ENCODE data around the gene PDLIM3. TPM values are rescaled to one million over a fixed set of nuclear protein-coding genes. Genes with fewer than 3 reads are reported as not detected.

The PDLIM3 gene
- total and polyA plus RNA-seq, 2 experiments from 2014 or later, result 8.5 to 18.0 TPM

DNA sequence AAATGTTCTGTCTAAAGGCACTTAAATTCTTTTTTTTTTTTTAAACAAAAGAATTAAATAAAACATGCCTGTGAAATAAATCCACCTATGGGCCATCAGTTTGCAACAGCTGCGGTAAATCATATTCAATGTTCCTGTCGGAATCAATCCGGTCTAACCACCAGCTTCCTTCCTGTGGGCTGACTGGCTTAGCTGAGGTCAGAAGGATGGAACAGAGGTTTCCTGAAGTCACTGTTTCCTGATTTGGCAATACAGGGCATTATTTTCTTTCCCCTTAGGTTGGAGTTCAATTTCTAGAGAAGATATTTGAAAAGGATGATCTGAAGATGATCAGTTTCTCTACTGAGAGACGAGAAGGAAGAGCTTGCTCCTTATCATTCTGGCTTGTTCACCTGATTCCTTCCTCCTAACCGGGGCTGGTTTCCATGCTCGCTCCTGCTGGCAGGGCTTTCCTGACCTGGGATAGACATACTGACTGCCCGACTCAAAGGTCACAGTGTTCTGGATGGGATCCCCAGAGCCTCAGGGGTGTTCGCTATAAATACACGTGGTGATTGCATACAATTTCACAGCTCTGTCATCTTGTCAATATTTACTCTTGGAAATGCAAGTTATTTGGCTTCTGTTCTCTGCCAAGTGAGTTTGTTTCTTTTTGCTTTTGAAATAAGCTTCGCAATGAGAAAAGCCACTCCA, 21.7 kb downstream of the PDLIM3 start:
- Mint-ChIP-seq H3K36me3 (ENCODE audit: low read depth) (no peaks in the 10 kb centered on the region), H3K27ac (no peak overlapping the region), H3K27me3 (ENCODE audit: insufficient read depth, low read depth, poor library complexity) (no peaks in the 10 kb centered on the region), H3K4me3 (no peak overlapping the region), H3K9me3 (no peaks in the 10 kb centered on the region), H3K4me1 (no peaks in the 10 kb centered on the region)
- ATAC-seq (no peak), DNase-seq (ENCODE audit: low spot score) (no peak)
- Histone ChIP-seq H3K9me2 (ENCODE audit: insufficient read depth) (no peaks in the 10 kb centered on the region), H3K4me1 (ENCODE audit: insufficient read depth) (no peaks in the 10 kb centered on the region; the same call in 1 of the 2 replicates), H3K4me2 (no peak overlapping the region), H4K20me1 (replicated peaks; ENCODE audit: insufficient read depth) (no peaks in the 10 kb centered on the region), H3K36me3 (ENCODE audit: insufficient read depth) (no peaks in the 10 kb centered on the region), H3K4me3 (no peak overlapping the region), H3K27me3 (ENCODE audit: insufficient read depth) (no peaks in the 10 kb centered on the region), H3K79me2 (replicated peaks; ENCODE audit: insufficient read depth) (no peaks in the 10 kb centered on the region), H3K27ac (ENCODE audit: low read depth) (no peak overlapping the region), H3F3A (replicated peaks; ENCODE audit: low read depth) (no peaks in the 10 kb centered on the region), H2AFZ (no peak overlapping the region)
- no peak for TF ChIP-seq STAT1 (IDR thresholded peaks at IDR 0.05; ENCODE audit: unreplicated experiment)
- TF ChIP-seq, protein P1, sequence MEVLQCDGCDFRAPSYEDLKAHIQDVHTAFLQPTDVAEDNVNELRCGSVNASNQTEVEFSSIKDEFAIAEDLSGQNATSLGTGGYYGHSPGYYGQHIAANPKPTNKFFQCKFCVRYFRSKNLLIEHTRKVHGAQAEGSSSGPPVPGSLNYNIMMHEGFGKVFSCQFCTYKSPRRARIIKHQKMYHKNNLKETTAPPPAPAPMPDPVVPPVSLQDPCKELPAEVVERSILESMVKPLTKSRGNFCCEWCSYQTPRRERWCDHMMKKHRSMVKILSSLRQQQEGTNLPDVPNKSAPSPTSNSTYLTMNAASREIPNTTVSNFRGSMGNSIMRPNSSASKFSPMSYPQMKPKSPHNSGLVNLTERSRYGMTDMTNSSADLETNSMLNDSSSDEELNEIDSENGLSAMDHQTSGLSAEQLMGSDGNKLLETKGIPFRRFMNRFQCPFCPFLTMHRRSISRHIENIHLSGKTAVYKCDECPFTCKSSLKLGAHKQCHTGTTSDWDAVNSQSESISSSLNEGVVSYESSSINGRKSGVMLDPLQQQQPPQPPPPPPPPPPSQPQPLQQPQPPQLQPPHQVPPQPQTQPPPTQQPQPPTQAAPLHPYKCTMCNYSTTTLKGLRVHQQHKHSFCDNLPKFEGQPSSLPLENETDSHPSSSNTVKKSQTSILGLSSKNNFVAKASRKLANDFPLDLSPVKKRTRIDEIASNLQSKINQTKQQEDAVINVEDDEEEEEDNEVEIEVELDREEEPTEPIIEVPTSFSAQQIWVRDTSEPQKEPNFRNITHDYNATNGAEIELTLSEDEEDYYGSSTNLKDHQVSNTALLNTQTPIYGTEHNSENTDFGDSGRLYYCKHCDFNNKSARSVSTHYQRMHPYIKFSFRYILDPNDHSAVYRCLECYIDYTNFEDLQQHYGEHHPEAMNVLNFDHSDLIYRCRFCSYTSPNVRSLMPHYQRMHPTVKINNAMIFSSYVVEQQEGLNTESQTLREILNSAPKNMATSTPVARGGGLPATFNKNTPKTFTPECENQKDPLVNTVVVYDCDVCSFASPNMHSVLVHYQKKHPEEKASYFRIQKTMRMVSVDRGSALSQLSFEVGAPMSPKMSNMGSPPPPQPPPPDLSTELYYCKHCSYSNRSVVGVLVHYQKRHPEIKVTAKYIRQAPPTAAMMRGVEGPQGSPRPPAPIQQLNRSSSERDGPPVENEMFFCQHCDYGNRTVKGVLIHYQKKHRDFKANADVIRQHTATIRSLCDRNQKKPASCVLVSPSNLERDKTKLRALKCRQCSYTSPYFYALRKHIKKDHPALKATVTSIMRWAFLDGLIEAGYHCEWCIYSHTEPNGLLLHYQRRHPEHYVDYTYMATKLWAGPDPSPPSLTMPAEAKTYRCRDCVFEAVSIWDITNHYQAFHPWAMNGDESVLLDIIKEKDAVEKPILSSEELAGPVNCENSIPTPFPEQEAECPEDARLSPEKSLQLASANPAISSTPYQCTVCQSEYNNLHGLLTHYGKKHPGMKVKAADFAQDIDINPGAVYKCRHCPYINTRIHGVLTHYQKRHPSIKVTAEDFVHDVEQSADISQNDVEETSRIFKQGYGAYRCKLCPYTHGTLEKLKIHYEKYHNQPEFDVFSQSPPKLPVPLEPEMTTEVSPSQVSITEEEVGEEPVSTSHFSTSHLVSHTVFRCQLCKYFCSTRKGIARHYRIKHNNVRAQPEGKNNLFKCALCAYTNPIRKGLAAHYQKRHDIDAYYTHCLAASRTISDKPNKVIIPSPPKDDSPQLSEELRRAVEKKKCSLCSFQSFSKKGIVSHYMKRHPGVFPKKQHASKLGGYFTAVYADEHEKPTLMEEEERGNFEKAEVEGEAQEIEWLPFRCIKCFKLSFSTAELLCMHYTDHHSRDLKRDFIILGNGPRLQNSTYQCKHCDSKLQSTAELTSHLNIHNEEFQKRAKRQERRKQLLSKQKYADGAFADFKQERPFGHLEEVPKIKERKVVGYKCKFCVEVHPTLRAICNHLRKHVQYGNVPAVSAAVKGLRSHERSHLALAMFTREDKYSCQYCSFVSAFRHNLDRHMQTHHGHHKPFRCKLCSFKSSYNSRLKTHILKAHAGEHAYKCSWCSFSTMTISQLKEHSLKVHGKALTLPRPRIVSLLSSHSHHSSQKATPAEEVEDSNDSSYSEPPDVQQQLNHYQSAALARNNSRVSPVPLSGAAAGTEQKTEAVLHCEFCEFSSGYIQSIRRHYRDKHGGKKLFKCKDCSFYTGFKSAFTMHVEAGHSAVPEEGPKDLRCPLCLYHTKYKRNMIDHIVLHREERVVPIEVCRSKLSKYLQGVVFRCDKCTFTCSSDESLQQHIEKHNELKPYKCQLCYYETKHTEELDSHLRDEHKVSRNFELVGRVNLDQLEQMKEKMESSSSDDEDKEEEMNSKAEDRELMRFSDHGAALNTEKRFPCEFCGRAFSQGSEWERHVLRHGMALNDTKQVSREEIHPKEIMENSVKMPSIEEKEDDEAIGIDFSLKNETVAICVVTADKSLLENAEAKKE (CRISPR knock-in tag; IDR thresholded peaks at IDR 0.05), result no peak
- TF ChIP-seq, protein P2, sequence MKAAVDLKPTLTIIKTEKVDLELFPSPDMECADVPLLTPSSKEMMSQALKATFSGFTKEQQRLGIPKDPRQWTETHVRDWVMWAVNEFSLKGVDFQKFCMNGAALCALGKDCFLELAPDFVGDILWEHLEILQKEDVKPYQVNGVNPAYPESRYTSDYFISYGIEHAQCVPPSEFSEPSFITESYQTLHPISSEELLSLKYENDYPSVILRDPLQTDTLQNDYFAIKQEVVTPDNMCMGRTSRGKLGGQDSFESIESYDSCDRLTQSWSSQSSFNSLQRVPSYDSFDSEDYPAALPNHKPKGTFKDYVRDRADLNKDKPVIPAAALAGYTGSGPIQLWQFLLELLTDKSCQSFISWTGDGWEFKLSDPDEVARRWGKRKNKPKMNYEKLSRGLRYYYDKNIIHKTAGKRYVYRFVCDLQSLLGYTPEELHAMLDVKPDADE (IDR thresholded peaks at IDR 0.05), result no peak
- TF ChIP-seq NANOG (IDR thresholded peaks at IDR 0.05; ENCODE audit: borderline replicate concordance), result no peak

DNA sequence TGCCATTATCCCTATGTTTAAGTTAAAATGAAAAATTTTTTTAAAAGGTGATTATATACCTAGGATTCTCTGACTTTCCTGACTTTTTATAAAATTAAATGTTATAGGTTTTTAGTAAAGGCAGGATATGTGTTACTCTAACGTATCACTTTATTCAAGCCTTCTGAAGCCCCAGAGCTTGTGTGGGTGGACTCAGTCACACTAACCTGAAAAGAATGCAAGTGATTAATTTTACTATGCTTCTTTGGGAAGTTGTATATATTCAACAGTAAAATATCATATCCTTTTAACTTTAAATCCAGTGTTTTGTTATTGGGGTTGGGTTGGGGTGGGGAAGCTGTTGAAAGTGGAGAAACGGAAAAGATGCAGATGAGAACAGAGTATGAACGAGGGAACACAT, 22.8 kb downstream of the PDLIM3 start:
- H3K79me2 ChIP-seq (replicated peaks; ENCODE audit: insufficient read depth), result no peaks in the 10 kb centered on the region
- Mint-ChIP-seq H3K36me3 (ENCODE audit: low read depth) (no peaks in the 10 kb centered on the region), H3K4me3 (no peak overlapping the region), H3K9me3 (no peaks in the 10 kb centered on the region), H3K27me3 (ENCODE audit: insufficient read depth, low read depth, poor library complexity) (no peaks in the 10 kb centered on the region), H3K27ac (no peak overlapping the region), H3K4me1 (no peaks in the 10 kb centered on the region)
- H4K20me1 ChIP-seq (replicated peaks; ENCODE audit: insufficient read depth), result no peaks in the 10 kb centered on the region
- H3K36me3 ChIP-seq (ENCODE audit: insufficient read depth), result no peaks in the 10 kb centered on the region
- no peak for ATAC-seq
- H2AFZ ChIP-seq, result no peak overlapping the region
- H3K27ac ChIP-seq (ENCODE audit: low read depth), result no peak overlapping the region
- H3K4me1 ChIP-seq (ENCODE audit: insufficient read depth), result no peaks in the 10 kb centered on the region; the same call in 1 of the 2 replicates
- H3K4me3 ChIP-seq, result no peak overlapping the region
- no peaks in the 10 kb centered on the region for H3K9me2 ChIP-seq (ENCODE audit: insufficient read depth)
- no peaks in the 10 kb centered on the region for H3K27me3 ChIP-seq (ENCODE audit: insufficient read depth)
- H3K4me2 ChIP-seq, result no peak overlapping the region
- DNase-seq (ENCODE audit: low spot score), result no peak
- H3F3A ChIP-seq (replicated peaks; ENCODE audit: low read depth), result no peaks in the 10 kb centered on the region
- TF ChIP-seq ZNF114 (CRISPR knock-in tag; IDR thresholded peaks at IDR 0.05) (no peak), POLR2AphosphoS5 (IDR thresholded peaks at IDR 0.05; ENCODE audit: low read depth) (no peak)
- TF ChIP-seq, protein P3, sequence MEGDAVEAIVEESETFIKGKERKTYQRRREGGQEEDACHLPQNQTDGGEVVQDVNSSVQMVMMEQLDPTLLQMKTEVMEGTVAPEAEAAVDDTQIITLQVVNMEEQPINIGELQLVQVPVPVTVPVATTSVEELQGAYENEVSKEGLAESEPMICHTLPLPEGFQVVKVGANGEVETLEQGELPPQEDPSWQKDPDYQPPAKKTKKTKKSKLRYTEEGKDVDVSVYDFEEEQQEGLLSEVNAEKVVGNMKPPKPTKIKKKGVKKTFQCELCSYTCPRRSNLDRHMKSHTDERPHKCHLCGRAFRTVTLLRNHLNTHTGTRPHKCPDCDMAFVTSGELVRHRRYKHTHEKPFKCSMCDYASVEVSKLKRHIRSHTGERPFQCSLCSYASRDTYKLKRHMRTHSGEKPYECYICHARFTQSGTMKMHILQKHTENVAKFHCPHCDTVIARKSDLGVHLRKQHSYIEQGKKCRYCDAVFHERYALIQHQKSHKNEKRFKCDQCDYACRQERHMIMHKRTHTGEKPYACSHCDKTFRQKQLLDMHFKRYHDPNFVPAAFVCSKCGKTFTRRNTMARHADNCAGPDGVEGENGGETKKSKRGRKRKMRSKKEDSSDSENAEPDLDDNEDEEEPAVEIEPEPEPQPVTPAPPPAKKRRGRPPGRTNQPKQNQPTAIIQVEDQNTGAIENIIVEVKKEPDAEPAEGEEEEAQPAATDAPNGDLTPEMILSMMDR (conservative IDR thresholded peaks at IDR 0.05; ENCODE audit: low read depth in 2 of 2), result no peak
- TF ChIP-seq, protein P4, sequence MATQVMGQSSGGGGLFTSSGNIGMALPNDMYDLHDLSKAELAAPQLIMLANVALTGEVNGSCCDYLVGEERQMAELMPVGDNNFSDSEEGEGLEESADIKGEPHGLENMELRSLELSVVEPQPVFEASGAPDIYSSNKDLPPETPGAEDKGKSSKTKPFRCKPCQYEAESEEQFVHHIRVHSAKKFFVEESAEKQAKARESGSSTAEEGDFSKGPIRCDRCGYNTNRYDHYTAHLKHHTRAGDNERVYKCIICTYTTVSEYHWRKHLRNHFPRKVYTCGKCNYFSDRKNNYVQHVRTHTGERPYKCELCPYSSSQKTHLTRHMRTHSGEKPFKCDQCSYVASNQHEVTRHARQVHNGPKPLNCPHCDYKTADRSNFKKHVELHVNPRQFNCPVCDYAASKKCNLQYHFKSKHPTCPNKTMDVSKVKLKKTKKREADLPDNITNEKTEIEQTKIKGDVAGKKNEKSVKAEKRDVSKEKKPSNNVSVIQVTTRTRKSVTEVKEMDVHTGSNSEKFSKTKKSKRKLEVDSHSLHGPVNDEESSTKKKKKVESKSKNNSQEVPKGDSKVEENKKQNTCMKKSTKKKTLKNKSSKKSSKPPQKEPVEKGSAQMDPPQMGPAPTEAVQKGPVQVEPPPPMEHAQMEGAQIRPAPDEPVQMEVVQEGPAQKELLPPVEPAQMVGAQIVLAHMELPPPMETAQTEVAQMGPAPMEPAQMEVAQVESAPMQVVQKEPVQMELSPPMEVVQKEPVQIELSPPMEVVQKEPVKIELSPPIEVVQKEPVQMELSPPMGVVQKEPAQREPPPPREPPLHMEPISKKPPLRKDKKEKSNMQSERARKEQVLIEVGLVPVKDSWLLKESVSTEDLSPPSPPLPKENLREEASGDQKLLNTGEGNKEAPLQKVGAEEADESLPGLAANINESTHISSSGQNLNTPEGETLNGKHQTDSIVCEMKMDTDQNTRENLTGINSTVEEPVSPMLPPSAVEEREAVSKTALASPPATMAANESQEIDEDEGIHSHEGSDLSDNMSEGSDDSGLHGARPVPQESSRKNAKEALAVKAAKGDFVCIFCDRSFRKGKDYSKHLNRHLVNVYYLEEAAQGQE (IDR thresholded peaks at IDR 0.05; ENCODE audit: unreplicated experiment), result no peak

All from GM23338 (cell line).